Subcutaneous abdominal adipose tissue (tissue), 5 donors: Measurements from ENCODE around the gene CASP8.

Source experiments
- H3K27ac ChIP-seq: one replicate; pipeline ENCODE4 v1.7.0; 2013; ENCODE audit warnings: low read depth, mild to moderate bottlenecking, inconsistent platforms, low read length, moderate library complexity
- H3K27me3 ChIP-seq, 5 donors: one replicate each; pipeline ENCODE4 v1.7.0; 2013; ENCODE audit warnings: low read length in 5 of 5, inconsistent platforms in 1 of 5; ENCODE audit not compliant: control insufficient read depth in 5 of 5, insufficient read depth in 4 of 5
- H3K36me3 ChIP-seq, 5 donors: one replicate each; pipeline ENCODE4 v1.7.0; 2013; ENCODE audit warnings: low read length in 5 of 5; ENCODE audit not compliant: control insufficient read depth in 5 of 5, insufficient read depth in 5 of 5
- H3K4me1 ChIP-seq, 5 donors: one replicate each; pipeline ENCODE4 v1.7.0; 2013; ENCODE audit warnings: low read length in 5 of 5, mild to moderate bottlenecking in 3 of 5, moderate library complexity in 1 of 5; ENCODE audit not compliant: control insufficient read depth in 5 of 5, insufficient read depth in 5 of 5
- H3K4me3 ChIP-seq, 5 donors: one replicate each; pipeline ENCODE4 v1.7.0; 2013; ENCODE audit warnings: low read length in 5 of 5, low read depth in 1 of 5
- H3K9ac ChIP-seq, 5 donors: one replicate each; pipeline ENCODE4 v1.7.0; 2013; ENCODE audit warnings: low read length in 5 of 5, mild to moderate bottlenecking in 4 of 5, moderate library complexity in 3 of 5
- H3K9me3 ChIP-seq, 5 donors: one replicate each; pipeline ENCODE4 v1.7.0; 2013; ENCODE audit warnings: low read length in 5 of 5; ENCODE audit not compliant: control insufficient read depth in 5 of 5
- donor health status: healthy.
- donor health status: healthy.
- donor health status: healthy.
- donor health status: healthy.
- donor health status: healthy.

The CASP8 gene

DNA sequence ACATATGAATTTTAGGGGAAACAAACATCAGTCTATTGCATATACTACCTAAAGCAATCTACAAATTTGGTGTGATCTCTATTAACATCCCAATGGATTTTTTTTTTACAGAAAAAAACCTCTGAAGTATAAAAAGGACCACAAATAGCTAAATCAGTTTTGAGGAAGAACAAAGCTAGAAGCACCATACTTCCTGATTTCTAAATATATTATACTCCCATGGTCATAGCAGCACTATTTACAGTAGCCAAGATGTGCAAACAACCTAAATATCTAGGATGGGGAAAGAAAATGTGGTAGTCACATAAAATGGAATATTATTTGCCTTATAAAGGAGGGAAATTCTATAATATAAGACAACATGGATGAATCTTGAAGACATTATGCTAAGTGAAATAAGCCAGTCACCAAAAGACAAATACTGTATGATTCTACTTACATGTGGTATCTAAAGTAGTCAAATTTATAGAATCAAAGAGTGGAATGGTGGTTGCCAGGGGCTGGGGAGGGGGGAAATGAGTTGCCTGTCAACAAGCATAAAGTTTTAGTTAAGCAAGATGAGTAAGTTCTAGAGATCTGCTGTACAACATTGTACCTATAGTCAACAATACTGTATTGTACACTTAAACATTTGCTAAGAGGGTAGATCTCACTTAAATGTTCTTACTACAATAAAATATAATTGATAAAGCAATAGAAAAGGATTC is 17.6 kb upstream of the CASP8 start:
- Histone ChIP-seq H3K27me3 (no peaks in the 10 kb centered on the region), H3K9me3 (no peaks in the 10 kb centered on the region), H3K4me3 (no peak overlapping the region), H3K27ac (no peak overlapping the region), H3K36me3 (no peaks in the 10 kb centered on the region), H3K9ac (no peak overlapping the region), H3K4me1 (peaks cover 3 to 32% (median 27%) of the 10 kb centered on the region in 5 donors)

DNA sequence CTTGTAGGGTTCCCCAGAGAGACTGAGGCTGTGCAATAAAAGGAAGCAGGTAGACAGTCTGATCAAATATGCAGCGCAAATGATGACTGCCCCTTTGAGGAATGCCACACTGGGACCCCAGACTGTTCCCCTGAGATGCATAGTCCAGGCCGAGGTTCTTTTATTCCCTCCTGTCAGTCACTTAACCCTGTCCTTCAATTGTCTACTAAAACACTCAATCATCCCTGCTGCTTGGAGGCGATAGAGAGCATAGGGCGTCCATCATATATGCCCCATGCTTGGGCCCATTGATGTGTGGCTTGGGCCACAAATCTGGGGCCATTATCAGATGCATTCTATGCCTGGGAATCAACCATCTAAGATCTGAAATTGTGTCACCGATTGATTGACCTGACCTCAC is 15.5 kb upstream of the CASP8 start:
- no peaks in the 10 kb centered on the region for H3K9me3 ChIP-seq
- H3K9ac ChIP-seq: no peak overlapping the region
- H3K36me3 ChIP-seq: no peaks in the 10 kb centered on the region
- peaks cover 3 to 24% (median 19%) of the 10 kb centered on the region in 5 donors for H3K4me1 ChIP-seq
- no peak overlapping the region for H3K27ac ChIP-seq
- H3K4me3 ChIP-seq: no peak overlapping the region
- no peaks in the 10 kb centered on the region for H3K27me3 ChIP-seq

DNA sequence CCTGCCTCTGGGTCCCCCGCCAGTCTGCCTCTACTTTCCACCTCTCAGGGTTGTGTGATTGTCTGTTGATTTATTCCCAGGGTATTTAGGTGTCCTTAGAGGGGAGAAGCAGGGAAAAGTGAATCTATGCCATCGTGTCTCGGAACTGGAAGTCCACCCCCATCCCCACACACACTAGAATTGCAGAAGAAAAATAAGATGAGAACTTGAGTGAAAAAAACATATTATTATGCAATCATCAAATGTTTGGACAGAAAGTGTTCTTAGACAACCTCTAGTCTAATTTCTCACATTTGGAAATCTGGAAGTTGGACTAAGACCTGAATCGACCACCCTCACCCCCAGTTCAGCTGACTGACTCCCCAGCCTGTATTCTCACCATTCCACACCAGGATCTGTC is 14.1 kb upstream of the CASP8 start:
- Histone ChIP-seq H3K27me3 (no peaks in the 10 kb centered on the region), H3K9ac (no peak overlapping the region), H3K9me3 (no peaks in the 10 kb centered on the region), H3K27ac (peak overlapping the region; percentile 66), H3K4me1 (peaks cover 1 to 20% (median 14%) of the 10 kb centered on the region in 5 donors), H3K4me3 (peak overlapping the region in 1 of 5 donors; percentile 35), H3K36me3 (no peaks in the 10 kb centered on the region)

DNA sequence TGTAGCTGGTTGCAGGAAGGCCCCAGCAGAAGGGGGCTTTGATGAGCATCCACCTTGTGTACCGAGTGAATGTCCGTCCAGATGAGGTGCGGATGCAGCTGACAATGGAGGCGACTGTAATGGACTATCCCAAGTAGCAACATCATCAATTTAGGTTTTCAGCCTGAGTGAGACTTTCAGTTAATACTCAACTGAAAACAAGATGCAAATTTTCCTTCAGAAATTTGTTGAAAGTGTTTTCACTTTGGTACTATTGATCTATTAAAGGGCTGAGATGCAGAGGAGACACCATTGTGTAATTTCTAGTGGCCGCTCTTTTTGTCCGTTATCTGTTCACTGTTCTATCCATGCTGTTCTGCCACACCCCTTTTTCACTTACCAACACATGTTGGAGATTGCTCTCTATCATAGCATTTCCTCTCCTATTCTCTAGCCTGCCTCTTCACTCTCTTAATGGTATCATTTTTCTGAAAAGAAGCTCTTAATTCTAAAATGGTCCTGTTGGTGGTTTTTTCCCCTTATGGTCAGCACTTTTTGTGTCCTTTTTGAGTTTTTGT is 12.0 kb upstream of the CASP8 start:
- Histone ChIP-seq H3K9me3 (no peaks in the 10 kb centered on the region), H3K9ac (no peak overlapping the region), H3K4me3 (no peak overlapping the region), H3K36me3 (no peaks in the 10 kb centered on the region), H3K4me1 (peaks cover 1 to 20% (median 14%) of the 10 kb centered on the region in 5 donors), H3K27ac (no peak overlapping the region), H3K27me3 (no peaks in the 10 kb centered on the region)

DNA sequence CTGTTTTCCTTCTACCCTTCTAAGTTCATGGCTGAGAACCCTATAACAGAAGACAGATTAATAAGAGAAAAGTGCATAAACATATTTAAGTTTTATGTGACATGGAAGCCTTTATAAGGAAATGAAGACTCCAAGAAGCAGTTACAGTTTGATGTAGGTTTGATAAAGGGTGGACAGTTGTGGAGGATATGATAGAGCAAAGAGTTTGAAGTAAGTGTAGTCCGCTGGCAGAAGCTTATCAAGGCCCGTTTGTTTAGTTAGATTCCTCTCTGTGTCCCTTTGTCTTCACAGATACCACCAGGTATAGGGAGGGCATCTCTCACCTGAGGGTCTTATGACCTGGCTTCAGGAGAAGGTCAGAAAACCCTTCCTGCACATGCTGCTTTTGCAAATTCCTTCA is 10.4 kb upstream of the CASP8 start:
- Histone ChIP-seq H3K27ac (no peak overlapping the region), H3K9ac (no peak overlapping the region), H3K36me3 (no peaks in the 10 kb centered on the region), H3K4me1 (peaks cover 1 to 27% (median 22%) of the 10 kb centered on the region in 5 donors), H3K27me3 (no peaks in the 10 kb centered on the region), H3K9me3 (no peaks in the 10 kb centered on the region), H3K4me3 (no peak overlapping the region)

DNA sequence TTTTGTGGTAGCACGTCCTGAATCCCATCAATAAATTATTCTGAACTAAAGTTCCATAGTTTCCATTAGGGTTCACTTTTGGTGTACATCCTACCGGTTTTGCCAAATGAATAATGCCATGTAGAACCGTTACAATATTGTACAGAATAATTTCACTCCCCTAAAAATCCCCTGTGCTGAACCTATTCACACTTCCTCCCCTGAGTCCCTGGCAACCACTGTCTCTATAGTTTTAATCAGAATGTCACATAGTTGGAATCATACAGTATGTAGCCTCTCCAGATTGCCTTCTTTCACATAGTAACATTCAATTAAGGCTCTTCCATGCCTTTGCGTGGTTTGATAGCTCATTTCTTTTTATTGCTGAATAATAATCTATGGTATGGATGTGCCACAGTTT is 9.6 kb upstream of the CASP8 start:
- H3K4me3 ChIP-seq: no peak overlapping the region
- H3K4me1 ChIP-seq: peaks cover 0 to 23% (median 18%) of the 10 kb centered on the region in 5 donors
- H3K9ac ChIP-seq: no peak overlapping the region
- H3K27me3 ChIP-seq: no peaks in the 10 kb centered on the region
- H3K36me3 ChIP-seq: no peaks in the 10 kb centered on the region
- no peaks in the 10 kb centered on the region for H3K9me3 ChIP-seq
- H3K27ac ChIP-seq: no peak overlapping the region

DNA sequence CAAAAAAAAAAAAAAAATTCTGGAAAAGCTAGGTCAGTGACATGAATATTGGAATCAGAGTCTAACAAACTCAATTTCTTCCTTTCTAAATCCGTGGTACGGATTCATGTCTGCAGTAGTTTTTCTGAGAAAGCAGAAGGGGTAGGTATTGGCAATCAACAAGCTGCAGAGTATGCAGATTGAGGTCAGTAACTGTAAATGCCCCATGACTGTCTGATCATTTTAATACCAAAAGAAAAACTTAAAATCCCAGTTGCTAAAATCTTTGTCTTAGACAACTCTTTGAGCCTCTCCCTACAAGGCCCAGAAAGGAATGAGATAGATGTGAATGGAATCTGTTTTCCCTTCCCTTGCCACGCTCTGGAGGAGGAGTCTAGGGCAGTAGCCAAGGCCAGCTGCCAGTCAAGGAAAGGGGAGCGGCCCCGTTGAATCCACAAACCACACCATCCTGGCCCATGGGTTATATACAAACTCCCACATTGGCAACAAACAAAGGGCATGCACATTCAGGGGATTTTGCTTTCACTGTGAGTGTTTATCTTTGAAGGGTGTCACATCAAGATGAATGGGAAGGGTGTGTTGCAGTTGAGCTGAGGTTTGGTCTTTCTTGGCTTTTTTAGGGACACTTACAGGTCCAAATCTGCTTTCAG is 6.1 kb upstream of the CASP8 start:
- Histone ChIP-seq H3K4me3 (no peak overlapping the region), H3K9ac (no peak overlapping the region), H3K27ac (no peak overlapping the region), H3K4me1 (peaks cover 0 to 29% (median 21%) of the 10 kb centered on the region in 5 donors), H3K27me3 (no peaks in the 10 kb centered on the region), H3K36me3 (no peaks in the 10 kb centered on the region), H3K9me3 (no peaks in the 10 kb centered on the region)

DNA sequence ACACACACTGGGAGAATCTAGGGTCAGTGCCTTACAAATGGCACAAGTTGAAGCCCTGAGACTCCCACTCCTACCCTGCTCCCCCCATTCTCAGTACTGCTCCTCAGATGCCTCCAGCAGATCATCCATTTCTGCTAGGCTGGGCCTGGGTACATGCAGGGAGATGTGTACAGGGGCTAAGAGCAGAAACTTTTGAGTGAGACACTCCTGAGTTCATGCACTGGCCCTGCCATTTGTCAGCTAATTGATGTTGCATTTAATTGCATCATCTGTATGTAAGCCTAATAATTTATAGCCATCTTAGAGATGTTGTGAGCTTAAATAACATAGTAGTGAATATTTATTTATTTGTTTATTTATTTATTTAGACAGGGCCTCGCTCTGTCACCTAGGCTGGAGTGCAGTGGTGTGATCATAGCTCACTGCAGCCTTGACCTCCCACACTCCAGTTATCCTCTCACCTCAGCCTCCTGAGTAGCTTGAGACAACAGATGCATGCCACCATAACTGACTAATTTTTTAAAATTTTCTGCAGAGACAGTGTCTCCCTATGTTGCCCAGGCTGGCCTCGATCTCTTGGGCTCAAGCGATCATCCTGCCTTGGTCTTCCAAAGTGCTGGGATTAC is 4.8 kb upstream of the CASP8 start:
- Histone ChIP-seq H3K36me3 (no peaks in the 10 kb centered on the region), H3K27me3 (no peaks in the 10 kb centered on the region), H3K4me3 (no peak overlapping the region), H3K9ac (no peak overlapping the region), H3K4me1 (peaks cover 0 to 39% (median 34%) of the 10 kb centered on the region in 5 donors), H3K9me3 (no peaks in the 10 kb centered on the region), H3K27ac (no peak overlapping the region)

DNA sequence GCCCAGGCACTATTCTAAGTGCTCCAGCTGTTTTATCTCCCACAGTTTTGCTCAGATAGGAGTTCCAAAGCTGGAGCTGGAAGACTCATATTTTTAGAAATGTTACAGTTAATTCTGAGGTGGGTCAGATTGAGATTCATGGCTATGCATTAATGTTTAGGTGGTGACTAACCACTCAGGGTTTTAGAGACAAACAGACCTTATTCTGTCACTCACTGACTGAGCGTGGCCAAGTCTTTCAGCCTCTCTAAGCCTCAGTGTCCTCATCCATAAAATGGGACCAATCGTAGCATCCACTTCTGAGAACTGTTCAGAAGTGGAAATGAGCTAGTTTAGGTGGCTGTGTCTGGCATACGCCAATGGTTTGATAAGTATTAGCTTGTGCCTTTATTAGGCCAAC is 4.3 kb upstream of the CASP8 start:
- Histone ChIP-seq H3K9me3 (no peaks in the 10 kb centered on the region), H3K36me3 (no peaks in the 10 kb centered on the region), H3K27ac (no peak overlapping the region), H3K9ac (no peak overlapping the region), H3K4me3 (no peak overlapping the region), H3K27me3 (no peaks in the 10 kb centered on the region), H3K4me1 (peaks cover 0 to 43% (median 39%) of the 10 kb centered on the region in 5 donors)
